Left ventricle myocardium superior (tissue), 1 donor: Measurements from ENCODE around the gene TRIM67. TPM values are rescaled to one million over a fixed set of nuclear protein-coding genes. Genes with fewer than 3 reads are reported as not detected.

Experiments used
- ATAC-seq: fragments of 200-7000 bp; cut with Tn5 transposase; one replicate; pipeline ENCODE4 v1.9.1; 2020; ENCODE audit warnings: mild to moderate bottlenecking, moderate library complexity
- DNase-seq: peaks from one replicate; pipeline ENCODE4 v3.0.0-alpha.2; 2020
- intact Hi-C: fragments of 100-400 bp; cut with micrococcal nuclease; formaldehyde crosslinking; loops from one replicate; pipeline ENCODE4 v1.11.0; 2022
- total RNA-seq: library from RNA; stranded (reverse); fragmentation: NEBNext Ultra II Directional; extraction: Animal tissue kit (Norgen Biotek cat#: 25700); gene quantifications from one replicate; pipeline ENCODE4 v1.2.1, GENCODE V29; 2021
- donor health status: DM: no; HTN: yes; CAD: no; lungs with severe emphysema.

The TRIM67 gene
- total RNA-seq, 1 donor from 2014 or later = not detected

- intact Hi-C loops = no loop called here
- no peak for DNase-seq
Observed at GRCh38 chr1:231177936-231178335, 16.1 kb downstream of the TRIM67 start.

GRCh38 chr1:231178970-231179369, 17.1 kb downstream of the TRIM67 start:
- DNase-seq = no peak
- ATAC-seq = no peak
- intact Hi-C loops = no loop called here

More at GRCh38 chr1:231177936-231178335, 16.1 kb downstream of the TRIM67 start:
- ATAC-seq = no peak

DNA sequence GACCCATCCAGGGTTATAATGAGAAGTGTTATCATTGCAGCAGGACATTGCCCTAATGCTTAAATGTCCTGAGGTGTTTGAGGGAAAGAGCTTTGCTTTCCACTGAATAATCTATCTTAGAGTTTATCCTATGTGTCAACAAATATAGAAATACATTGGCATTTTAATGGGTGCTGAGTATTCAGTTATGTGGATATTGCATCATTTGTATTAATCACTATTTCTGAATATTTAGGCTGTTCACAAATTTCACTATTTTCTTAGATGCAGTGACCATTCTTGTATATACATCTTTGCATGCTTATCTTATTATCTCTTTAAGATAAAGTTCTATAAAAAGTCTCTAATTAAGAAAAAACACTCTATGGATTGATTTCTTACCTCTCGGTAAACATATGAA, 18.2 kb downstream of the TRIM67 start:
- ATAC-seq = no peak
- no peak for DNase-seq
- intact Hi-C loops = no loop called here

DNA sequence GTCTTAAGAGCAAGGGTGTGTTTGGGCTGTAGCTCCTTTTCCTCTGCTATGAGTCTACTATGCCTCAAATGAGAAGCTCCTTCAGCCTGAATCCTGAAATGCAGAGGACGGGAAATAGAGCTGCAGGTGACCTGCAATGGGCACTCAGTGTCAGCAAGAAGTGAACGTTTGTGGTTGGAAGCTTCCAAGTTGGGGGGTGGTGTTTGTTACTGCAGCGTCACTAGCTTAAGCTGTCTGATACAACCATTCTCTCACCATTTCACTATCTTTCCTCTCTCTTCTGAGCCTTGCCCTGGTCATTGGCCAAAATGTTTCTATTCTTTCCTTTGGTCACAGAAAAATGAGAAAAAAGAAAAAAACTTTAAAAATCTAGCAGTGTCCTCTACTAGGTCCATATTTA, 19.4 kb downstream of the TRIM67 start:
- no peak for ATAC-seq
- no peak for DNase-seq
- intact Hi-C loops = no loop called here

GRCh38 chr1:231182317-231182716, 20.5 kb downstream of the TRIM67 start:
- intact Hi-C loops = no loop called here
- no peak for ATAC-seq

GRCh38 chr1:231183639-231184590, 22.1 kb downstream of the TRIM67 start:
- DNase-seq = no peak
- intact Hi-C loops = no loop called here
- ATAC-seq = no peak

More at GRCh38 chr1:231182317-231182716, 20.5 kb downstream of the TRIM67 start:
- no peak for DNase-seq

DNA sequence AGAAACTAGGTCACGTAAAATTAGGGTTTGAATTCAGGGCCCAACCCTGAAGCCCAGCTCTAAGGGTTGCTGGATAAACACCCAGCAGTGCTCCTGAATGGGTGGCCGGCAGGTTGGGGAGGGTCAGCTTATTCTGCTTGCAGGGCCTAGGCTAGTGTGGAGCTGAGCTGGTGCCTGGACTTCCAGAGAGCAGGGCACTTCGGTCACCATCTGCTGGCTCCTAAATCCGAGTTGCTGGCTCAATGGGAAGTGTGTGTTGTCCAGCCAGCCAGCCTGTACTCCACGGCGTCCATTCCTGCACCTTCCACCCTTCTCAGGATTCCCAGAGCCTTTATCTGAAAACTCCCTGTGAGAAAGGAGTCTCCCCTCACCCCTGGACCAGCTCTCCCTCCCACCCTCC, 23.0 kb downstream of the TRIM67 start:
- no peak for ATAC-seq
- intact Hi-C loops = no loop called here
- no peak for DNase-seq

DNA sequence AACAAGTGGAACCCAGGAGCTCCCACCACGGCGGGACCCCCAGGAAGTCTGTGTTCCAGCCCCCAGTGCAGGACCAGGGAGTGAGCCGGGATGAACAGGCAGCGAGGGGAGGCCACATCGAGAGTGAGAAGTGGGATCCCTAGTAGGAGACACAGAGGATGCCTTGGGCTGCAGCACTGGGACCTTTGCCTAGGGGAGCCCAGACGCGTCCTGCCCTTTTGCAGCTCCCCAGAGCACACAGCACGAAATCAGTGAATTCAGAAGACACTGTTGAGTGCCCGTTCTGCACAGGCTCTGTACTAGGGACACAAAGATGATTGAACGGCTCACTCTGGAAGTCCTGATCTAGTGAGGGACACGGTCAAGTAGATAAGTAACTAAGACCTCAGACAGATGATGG, 23.5 kb downstream of the TRIM67 start:
- ATAC-seq = no peak
- intact Hi-C loops = no loop called here
- DNase-seq = no peak

- intact Hi-C loops = no loop called here
- no peak for ATAC-seq
- DNase-seq = no peak
Observed at GRCh38 chr1:231186356-231187115, 24.7 kb downstream of the TRIM67 start.

DNA sequence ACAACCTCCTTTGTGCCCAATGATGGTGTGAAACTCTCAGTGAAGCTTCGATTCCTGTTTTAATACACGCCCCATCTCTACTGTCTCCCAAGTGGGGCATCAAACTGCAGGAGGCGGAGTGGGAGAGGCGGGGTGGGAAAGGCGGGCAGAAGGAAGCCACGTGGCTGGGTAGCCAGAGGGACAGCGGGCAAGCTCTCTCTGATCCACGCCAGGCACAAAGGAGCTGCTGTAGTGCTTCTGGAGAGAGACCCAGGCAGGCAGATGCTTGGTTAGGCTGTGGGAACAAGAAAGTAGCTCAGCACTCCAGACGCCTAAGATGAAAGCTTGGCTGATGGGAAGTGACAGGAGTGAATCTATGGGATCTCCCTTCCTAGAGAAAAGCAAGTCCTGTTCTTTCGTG, 25.7 kb downstream of the TRIM67 start:
- ATAC-seq = no peak
- DNase-seq = no peak
- intact Hi-C loops = no loop called here

- intact Hi-C loops = no loop called here
- no peak for ATAC-seq
- no peak for DNase-seq
Observed at GRCh38 chr1:231188072-231188471, 26.2 kb downstream of the TRIM67 start.

- no peak for ATAC-seq
- no peak for DNase-seq
- intact Hi-C loops = no loop called here
Observed at GRCh38 chr1:231188768-231189167, 26.9 kb downstream of the TRIM67 start.

DNA sequence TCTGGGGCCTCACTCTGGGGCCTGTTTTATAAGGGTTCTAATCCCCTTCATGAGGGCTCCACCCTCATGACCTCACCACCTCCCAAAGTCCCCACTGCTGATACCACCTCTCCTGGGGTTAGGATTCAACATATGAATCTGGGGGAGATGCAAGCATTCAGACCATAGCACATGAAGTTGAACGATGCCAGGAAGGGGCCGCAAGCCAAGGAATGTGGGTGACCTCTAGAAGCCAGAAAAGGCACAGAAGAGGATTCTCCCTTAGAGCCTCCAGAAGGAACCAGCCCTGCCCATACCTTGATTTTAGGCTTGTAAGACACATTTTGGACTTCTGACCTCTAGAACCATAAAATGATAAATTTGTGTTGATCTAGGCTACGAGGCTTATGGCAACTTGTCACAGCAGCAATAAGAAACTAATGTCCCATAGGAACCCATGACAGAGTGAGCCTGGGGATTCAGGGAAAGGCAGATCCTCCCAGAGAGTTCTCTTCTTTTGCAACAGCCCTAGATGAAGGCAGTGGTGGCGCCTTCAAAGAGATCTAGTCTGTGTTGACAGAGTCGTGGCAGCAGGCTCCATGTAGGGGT, 27.9 kb downstream of the TRIM67 start:
- no peak for DNase-seq
- intact Hi-C loops = no loop called here
- ATAC-seq = no peak

DNA sequence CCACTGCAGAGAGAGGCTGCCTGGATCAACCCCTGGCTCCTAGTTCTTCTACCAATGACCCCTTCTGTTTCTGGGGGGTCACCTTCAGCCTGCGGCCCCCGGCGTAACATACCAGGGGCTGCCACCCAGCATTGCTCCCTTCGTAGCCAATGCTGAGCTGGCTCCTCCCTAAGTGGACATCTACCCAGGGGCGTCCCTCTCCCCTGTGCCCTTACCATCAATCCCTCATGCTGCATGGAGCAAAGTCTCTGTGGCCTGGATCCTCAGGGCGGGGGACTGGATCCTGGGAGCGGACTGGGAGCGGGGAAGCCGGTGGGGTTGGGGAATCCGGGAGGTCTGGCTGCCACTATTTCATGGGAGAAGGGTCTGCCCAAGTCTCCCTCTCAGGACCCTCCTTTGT, 28.6 kb downstream of the TRIM67 start:
- DNase-seq = no peak
- intact Hi-C loops = no loop called here

GRCh38 chr1:231192620-231193163, 30.8 kb downstream of the TRIM67 start:
- intact Hi-C loops = no loop called here
- ATAC-seq = peak; percentile 95
- DNase-seq = peak; percentile 62

More for the DNA sequence above, 28.6 kb downstream of the TRIM67 start:
- ATAC-seq = no peak

- ATAC-seq (no peak), DNase-seq (no peak)
- intact Hi-C loops = no loop called here
Observed at GRCh38 chr1:231193710-231194340, 32.0 kb downstream of the TRIM67 start.

GRCh38 chr1:231194476-231194842, 32.6 kb downstream of the TRIM67 start:
- intact Hi-C loops = no loop called here
- DNase-seq = no peak
- ATAC-seq = no peak

DNA sequence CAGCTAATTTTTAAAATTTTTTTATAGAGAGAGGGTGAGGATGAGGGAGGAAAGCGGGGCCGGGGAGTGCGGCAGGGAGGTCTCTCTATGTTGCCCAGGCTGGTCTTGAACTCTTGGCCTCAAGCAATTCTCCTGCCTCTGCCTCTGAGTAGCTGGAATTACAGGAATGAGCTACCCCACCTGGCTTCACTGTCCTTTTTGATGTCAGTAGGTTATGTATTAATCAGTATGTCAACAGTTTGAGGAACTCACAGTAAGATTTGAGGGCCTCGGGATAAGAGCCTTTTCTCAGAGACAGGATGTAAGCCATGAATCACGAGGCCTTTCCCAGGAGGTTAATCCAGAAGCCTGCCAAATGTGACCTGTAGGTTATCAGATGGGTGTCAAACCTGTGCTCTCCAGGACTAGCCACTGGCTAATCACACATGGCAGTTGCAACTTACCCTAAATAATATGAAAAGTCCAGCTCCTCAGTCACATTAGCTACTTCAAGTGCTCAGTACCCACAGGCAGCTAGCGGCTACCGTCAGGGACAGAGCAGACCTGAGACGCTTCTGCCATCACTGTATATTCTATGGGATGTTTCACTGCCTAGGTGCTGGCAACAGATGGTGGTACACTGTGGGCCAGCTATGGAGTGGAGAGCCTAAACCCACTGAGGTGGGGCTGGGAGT, 33.1 kb downstream of the TRIM67 start:
- ATAC-seq (no peak), DNase-seq (no peak)
- intact Hi-C loops = loop anchor here (5.0 kb wide), 1 partner anchor 298 kb away; no protein-coding TSS in a partner anchor

- no peak for ATAC-seq
- DNase-seq = no peak
- intact Hi-C loops = loop anchor here (5.0 kb wide), 1 partner anchor 299 kb away; no protein-coding TSS in a partner anchor
Observed at GRCh38 chr1:231196307-231196706, 34.4 kb downstream of the TRIM67 start.
